Adrenal gland (tissue), 12 donors: ENCODE data around the gene C1QTNF1. TPM values are rescaled to one million over a fixed set of nuclear protein-coding genes. Genes with fewer than 3 reads are reported as not detected.

ENCODE experiments used
- DNase-seq, 7 donors: peaks; one replicate each; pipeline ENCODE4 v3.0.0-alpha.2; 2019 to 2020
- H3K27ac ChIP-seq, 5 donors: fragments of 200-600 bp; sonication (generic) in 4 of 5; 1 replicate in 3 of 5; 2 replicates in 2 of 5; pipeline versions ENCODE4 v1.5.1 to v1.8.0; 2016 to 2020; ENCODE audit warnings: mild to moderate bottlenecking in 1 of 5
- H3K27me3 ChIP-seq: fragments of 200-600 bp; 2 replicates; pipeline ENCODE4 v1.8.0; 2021
- H3K36me3 ChIP-seq, 2 donors: fragments of 200-600 bp; replicated peaks in 1 of 2; 1 replicate in 1 of 2; 2 replicates in 1 of 2; pipeline versions ENCODE4 v1.5.1 to v1.8.0; 2018 to 2022
- H3K4me1 ChIP-seq, 2 donors: fragments of 200-600 bp; replicated peaks in 1 of 2; 1 replicate in 1 of 2; 2 replicates in 1 of 2; pipeline versions ENCODE4 v1.5.1 to v1.8.0; 2018 to 2021
- H3K4me3 ChIP-seq, 4 donors: fragments of 200-600 bp; sonication (generic) in 3 of 4; one replicate each; pipeline ENCODE4 v1.5.1; 2016 to 2018
- H3K9me3 ChIP-seq, 3 donors: fragments of 200-600 bp; sonication (generic) in 1 of 3; replicated peaks in 1 of 3; 1 replicate in 2 of 3; 2 replicates in 1 of 3; pipeline versions ENCODE4 v1.5.1 to v1.8.0; 2016 to 2021
- POLR2A ChIP-seq, 2 donors: fragments of 450-650 bp; IDR thresholded peaks; one replicate each; pipeline ENCODE4 v1.6.1; 2017; ENCODE audit warnings: antibody characterized with exemption in 2 of 2, mild to moderate bottlenecking in 2 of 2, moderate library complexity in 1 of 2
- WGBS, 4 donors: extraction: QIAGEN DNeasy Blood & Tissue Kit in 2 of 4; methylation state at CpG; one replicate each; pipeline versions ENCODE4 v1.1.5 to v1.1.7; 2013 to 2017; 5-methylcytosine and 5-hydroxymethylcytosine counted together
- intact Hi-C, 2 donors: fragments of 100-400 bp; cut with DNase I; formaldehyde crosslinking; loops; one replicate each; pipeline versions ENCODE4 v1.14.1 to v1.15.0; 2022 to 2023
- polyA plus RNA-seq, 3 donors: library from polyadenylated mRNA; stranded (reverse); fragments of 200-250 nt in 2 of 3; fragments of 350-450 nt in 1 of 3; fragmentation: Illumina TruSeq in 1 of 3; extraction: RNeasy Lipid Tissue Mini Kit (QIAGEN cat#74804) in 1 of 3; gene quantifications; one replicate each; pipeline ENCODE4 v1.2.3, GENCODE V29; 2013 to 2014
- total RNA-seq, 9 donors: library from RNA; depleted of rRNA in 4 of 9; stranded (reverse); fragments of >200 nt in 4 of 9; fragments of 120-200 nt in 1 of 9; fragmentation: NEBNext Ultra II Directional in 1 of 9; extraction: Animal tissue kit (Norgen Biotek cat#: 25700) in 1 of 9; gene quantifications; one replicate each; pipeline versions ENCODE4 v1.1.0 to v1.2.4, GENCODE V29; 2013 to 2023
- TF ChIP-seq, protein P1 (sequence below), 6 experiments: fragments of 450-650 bp in 4 of 6; fragments of 200-600 bp in 2 of 6; sonication (generic) in 1 of 6; IDR thresholded peaks; 1 replicate in 5 of 6; 2 replicates in 1 of 6; pipeline versions ENCODE4 v1.5.1 to v1.8.0; 2016 to 2021; ENCODE audit warnings: antibody characterized with exemption in 6 of 6, mild to moderate bottlenecking in 2 of 6, moderate library complexity in 1 of 6
- donor health status: healthy with polysubstance abuse.
- donor health status: Bipolar disorder and iron deficiency.
- donor health status: DM: yes; HTN: yes; CAD: no.
- donor health status: DM: no; HTN: no; CAD: no.
- donor health status: DM: no; HTN: no; CAD: no.
- donor health status: DM: yes; HTN: yes; CAD: no.

C1QTNF1 gene
- total and polyA plus RNA-seq, 12 donors, result 17.2 to 175 (median 120) TPM

DNA sequence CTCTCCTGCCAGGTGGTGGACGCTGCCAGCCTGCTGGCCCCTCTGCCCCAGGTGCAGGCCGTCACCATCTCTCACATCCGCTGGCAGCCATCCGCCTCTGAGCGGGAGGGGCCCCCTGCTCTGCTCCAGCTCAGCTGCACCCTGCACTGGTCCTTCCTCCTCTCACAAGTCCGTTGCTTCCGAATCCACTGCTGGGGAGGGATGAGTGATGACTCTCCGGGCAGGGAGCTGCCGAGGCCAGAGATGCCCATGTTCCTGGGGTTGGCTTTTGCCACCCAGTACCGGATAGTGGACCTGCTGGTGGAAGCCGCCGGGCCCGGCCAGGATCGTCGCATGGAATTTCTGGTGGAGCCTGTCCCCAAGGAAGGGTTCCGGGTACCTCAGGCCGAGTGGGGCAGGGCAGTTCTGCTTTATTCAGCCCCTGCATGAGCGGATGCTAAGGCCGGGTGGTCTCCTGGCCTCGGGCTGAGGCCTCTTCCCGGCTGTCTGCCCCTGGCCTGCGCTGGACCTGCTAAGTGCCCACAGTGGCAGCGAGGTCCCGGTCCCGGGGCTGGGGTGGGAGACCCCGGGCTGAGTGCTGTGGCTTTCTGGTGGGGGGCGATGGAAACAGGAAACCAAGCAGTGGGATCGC lies 62.1 kb downstream of the C1QTNF1 start:
- Histone ChIP-seq H3K4me3 (no peak overlapping the region), H3K4me1 (no peaks in the 10 kb centered on the region), H3K9me3 (no peaks in the 10 kb centered on the region), H3K27me3 (no peaks in the 10 kb centered on the region), H3K27ac (no peak overlapping the region), H3K36me3 (peaks cover 0 to 40% of the 10 kb centered on the region in 2 donors)
- no peak for TF ChIP-seq POLR2A (IDR thresholded peaks at IDR 0.05)
- TF ChIP-seq, protein P1, sequence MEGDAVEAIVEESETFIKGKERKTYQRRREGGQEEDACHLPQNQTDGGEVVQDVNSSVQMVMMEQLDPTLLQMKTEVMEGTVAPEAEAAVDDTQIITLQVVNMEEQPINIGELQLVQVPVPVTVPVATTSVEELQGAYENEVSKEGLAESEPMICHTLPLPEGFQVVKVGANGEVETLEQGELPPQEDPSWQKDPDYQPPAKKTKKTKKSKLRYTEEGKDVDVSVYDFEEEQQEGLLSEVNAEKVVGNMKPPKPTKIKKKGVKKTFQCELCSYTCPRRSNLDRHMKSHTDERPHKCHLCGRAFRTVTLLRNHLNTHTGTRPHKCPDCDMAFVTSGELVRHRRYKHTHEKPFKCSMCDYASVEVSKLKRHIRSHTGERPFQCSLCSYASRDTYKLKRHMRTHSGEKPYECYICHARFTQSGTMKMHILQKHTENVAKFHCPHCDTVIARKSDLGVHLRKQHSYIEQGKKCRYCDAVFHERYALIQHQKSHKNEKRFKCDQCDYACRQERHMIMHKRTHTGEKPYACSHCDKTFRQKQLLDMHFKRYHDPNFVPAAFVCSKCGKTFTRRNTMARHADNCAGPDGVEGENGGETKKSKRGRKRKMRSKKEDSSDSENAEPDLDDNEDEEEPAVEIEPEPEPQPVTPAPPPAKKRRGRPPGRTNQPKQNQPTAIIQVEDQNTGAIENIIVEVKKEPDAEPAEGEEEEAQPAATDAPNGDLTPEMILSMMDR (IDR thresholded peaks at IDR 0.05), result no peak
- 91 to 96% (median 93%) methylated on average over 13 to 28 of the region's 28 CpGs for WGBS, 4 donors
- peak in 1 of 7 donors; percentile 53 for DNase-seq
- intact Hi-C loops, result loop anchor here in 1 of 2 donors (5.0 kb wide), 1 partner anchor 306 kb away; no protein-coding TSS in a partner anchor

- Histone ChIP-seq H3K27me3 (peaks cover 6% of the 10 kb centered on the region), H3K4me1 (no peaks in the 10 kb centered on the region), H3K4me3 (no peak overlapping the region), H3K9me3 (no peaks in the 10 kb centered on the region), H3K36me3 (peaks cover 0 to 37% of the 10 kb centered on the region in 2 donors), H3K27ac (no peak overlapping the region)
- no peak for TF ChIP-seq POLR2A (IDR thresholded peaks at IDR 0.05)
- TF ChIP-seq, protein P1 (IDR thresholded peaks at IDR 0.05), result no peak
- DNase-seq, result no peak
- WGBS, 4 donors, result 76 to 81% (median 78%) methylated on average over 18 to 33 of the region's 33 CpGs
- intact Hi-C loops, result loop anchor here in 1 of 2 donors (5.0 kb wide), 1 partner anchor 305 kb away; no protein-coding TSS in a partner anchor
These were observed 62.8 kb downstream of the C1QTNF1 start for GRCh38 chr17:79086609-79087427.

DNA sequence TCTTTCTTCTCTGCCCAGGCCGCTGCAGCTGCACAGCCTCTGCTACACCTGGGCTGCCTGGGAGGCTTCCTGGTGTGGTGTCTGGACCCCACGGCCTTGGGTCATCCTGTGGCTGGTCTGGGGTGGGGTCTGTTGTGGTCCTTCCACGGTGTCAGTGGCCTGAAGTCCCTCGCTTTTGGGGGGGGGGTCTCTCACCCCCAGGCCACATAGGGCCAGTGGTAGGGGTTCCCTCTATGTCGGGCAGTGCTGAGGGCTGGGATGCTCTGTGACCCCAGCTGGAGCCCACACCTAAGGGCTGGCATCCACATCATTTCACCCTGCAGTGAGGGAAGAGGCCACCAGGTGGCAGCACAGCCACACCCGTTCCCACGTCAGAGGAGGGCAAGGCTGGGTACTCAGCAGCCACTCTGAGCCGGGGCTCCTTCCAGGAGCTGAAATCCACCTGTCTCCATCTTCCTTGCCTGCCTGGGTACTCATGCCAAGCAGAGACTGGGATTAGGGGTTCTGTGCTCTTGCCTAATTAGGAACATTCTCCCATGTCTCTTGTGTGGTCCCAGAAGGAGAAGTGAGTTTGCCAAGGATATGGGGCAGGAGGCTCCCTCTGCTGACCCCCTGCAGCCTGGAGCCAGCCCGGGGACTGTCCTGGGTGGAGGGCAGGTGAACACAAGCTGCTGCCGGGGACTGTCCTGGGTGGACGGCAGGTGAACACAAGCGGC lies 63.6 kb downstream of the C1QTNF1 start:
- H3K27ac ChIP-seq, result no peak overlapping the region
- peaks cover 0 to 37% of the 10 kb centered on the region in 2 donors for H3K36me3 ChIP-seq
- DNase-seq, result peak; percentile 61 to 89 (median 75)
- no peaks in the 10 kb centered on the region for H3K9me3 ChIP-seq
- H3K27me3 ChIP-seq, result peaks cover 12% of the 10 kb centered on the region
- intact Hi-C loops, result loop anchor here in 1 of 2 donors (5.0 kb wide), 1 partner anchor 305 kb away; no protein-coding TSS in a partner anchor
- WGBS, 4 donors, result 33 to 47% (median 40%) methylated on average over 7 to 12 of the region's 12 CpGs
- no peaks in the 10 kb centered on the region for H3K4me1 ChIP-seq
- TF ChIP-seq POLR2A (IDR thresholded peaks at IDR 0.05), result no peak
- TF ChIP-seq, protein P1 (IDR thresholded peaks at IDR 0.05), result peak; percentile 79 to 92 (median 90)
- no peak overlapping the region for H3K4me3 ChIP-seq
